Measurements from ENCODE around the gene GPR146. TPM values are rescaled to one million over a fixed set of nuclear protein-coding genes. Genes with fewer than 3 reads are reported as not detected.

Gene GPR146
- total and polyA plus RNA-seq, 2 of the 8 experiments (the other 6 are each of a cell fraction or from before 2014, with no cell fraction given) = 1.8 to 2.7 TPM

DNA sequence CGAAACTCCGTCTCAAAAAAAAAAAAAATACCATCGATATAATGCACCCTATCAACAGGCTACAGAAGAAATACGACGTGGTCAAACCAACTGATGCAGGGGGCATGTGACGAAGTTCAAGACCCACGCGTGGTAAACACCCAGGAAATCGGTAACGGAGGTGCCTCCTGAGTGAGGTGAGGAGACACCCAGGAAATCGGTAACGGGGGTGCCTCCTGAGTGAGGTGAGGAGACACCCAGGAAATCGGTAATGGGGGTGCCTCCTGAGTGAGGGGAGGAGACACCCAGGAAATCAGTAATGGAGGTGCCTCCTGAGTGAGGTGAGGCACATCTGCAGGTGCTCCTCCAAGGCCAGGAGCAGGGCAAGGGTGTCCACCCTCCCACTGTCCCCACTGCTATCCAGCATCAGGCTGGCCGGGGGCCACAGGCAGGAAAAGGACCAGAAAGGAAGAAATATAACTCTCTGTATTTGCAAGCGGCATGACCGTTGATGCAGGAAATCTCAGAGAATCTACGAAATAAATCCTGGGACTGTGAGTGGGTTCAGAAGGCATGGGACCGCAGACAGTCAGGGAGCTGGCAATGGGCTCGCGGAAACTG is 10.7 kb upstream of the GPR146 start (continued):
- TF ChIP-seq, protein P1, sequence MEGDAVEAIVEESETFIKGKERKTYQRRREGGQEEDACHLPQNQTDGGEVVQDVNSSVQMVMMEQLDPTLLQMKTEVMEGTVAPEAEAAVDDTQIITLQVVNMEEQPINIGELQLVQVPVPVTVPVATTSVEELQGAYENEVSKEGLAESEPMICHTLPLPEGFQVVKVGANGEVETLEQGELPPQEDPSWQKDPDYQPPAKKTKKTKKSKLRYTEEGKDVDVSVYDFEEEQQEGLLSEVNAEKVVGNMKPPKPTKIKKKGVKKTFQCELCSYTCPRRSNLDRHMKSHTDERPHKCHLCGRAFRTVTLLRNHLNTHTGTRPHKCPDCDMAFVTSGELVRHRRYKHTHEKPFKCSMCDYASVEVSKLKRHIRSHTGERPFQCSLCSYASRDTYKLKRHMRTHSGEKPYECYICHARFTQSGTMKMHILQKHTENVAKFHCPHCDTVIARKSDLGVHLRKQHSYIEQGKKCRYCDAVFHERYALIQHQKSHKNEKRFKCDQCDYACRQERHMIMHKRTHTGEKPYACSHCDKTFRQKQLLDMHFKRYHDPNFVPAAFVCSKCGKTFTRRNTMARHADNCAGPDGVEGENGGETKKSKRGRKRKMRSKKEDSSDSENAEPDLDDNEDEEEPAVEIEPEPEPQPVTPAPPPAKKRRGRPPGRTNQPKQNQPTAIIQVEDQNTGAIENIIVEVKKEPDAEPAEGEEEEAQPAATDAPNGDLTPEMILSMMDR (IDR thresholded peaks at IDR 0.05; ENCODE audit: control extremely low read depth in 1 of 3, insufficient read depth in 1 of 3, low read depth in 1 of 3, low read length in 3 of 3) = no peak
- no peak for TF ChIP-seq CREB1 (IDR thresholded peaks at IDR 0.05)
- no peak for TF ChIP-seq CHD7 (IDR thresholded peaks at IDR 0.05; ENCODE audit: insufficient replicate concordance, low read length)
- TF ChIP-seq ZNF274 (IDR thresholded peaks at IDR 0.05; ENCODE audit: borderline replicate concordance, extremely low read depth, low read length) = no peak
- no peak for TF ChIP-seq SRF (IDR thresholded peaks at IDR 0.05; ENCODE audit: low read depth, low read length)
- TF ChIP-seq BCL11A (IDR thresholded peaks at IDR 0.05; ENCODE audit: low read depth in 2 of 2, low read length in 2 of 2) = no peak

Measured in H1 (cell line).